Ovary (tissue), 9 donors: Measurements from ENCODE around the gene SMAD9. TPM values are rescaled to one million over a fixed set of nuclear protein-coding genes. Genes with fewer than 3 reads are reported as not detected.

ENCODE experiments used
- DNase-seq, 5 donors: peaks; one replicate each; pipeline ENCODE4 v3.0.0-alpha.2; 2019 to 2020
- H3K27ac ChIP-seq, 2 donors: fragments of 200-600 bp; one replicate each; pipeline versions ENCODE4 v1.5.1 to v1.8.0; 2019 to 2022
- H3K27me3 ChIP-seq: fragments of 200-600 bp; one replicate; pipeline ENCODE4 v1.8.0; 2022
- H3K36me3 ChIP-seq: fragments of 200-600 bp; sonication (generic); one replicate; pipeline ENCODE4 v1.5.1; 2019
- H3K4me1 ChIP-seq: one replicate; pipeline ENCODE4 v1.8.1; 2013; ENCODE audit warnings: mild to moderate bottlenecking, moderate library complexity; ENCODE audit not compliant: insufficient read depth
- H3K4me3 ChIP-seq: fragments of 200-600 bp; sonication (generic); one replicate; pipeline ENCODE4 v1.5.1; 2017
- H3K9me3 ChIP-seq, 2 donors: fragments of 200-600 bp in 1 of 2; sonication (generic) in 1 of 2; one replicate each; pipeline versions ENCODE4 v1.5.1 to v1.8.1; 2013 to 2019; ENCODE audit warnings: mild to moderate bottlenecking in 1 of 2, moderate library complexity in 1 of 2
- CTCF ChIP-seq, 3 donors: fragments of 450-650 bp in 2 of 3; fragments of 200-600 bp in 1 of 3; IDR thresholded peaks; one replicate each; pipeline versions ENCODE4 v1.5.1 to v1.8.0; 2016 to 2022; ENCODE audit warnings: antibody characterized with exemption in 3 of 3, mild to moderate bottlenecking in 1 of 3
- EP300 ChIP-seq: sonication (generic); formaldehyde crosslinking; IDR thresholded peaks from one replicate; pipeline ENCODE4 v1.6.1; 2017; ENCODE audit warnings: antibody characterized with exemption
- POLR2A ChIP-seq: fragments of 450-650 bp; IDR thresholded peaks from one replicate; pipeline ENCODE4 v1.6.1; 2017; ENCODE audit warnings: antibody characterized with exemption, mild to moderate bottlenecking, moderate library complexity
- WGBS, 3 donors: extraction: QIAGEN DNeasy Blood & Tissue Kit in 1 of 3; methylation state at CpG; one replicate each; pipeline versions ENCODE4 v1.1.5 to v1.1.7; 2013 to 2017; 5-methylcytosine and 5-hydroxymethylcytosine counted together
- intact Hi-C, 4 donors: fragments of 100-400 bp; cut with DNase I; formaldehyde crosslinking; loops; one replicate each; pipeline versions ENCODE4 v1.11.0 to v1.15.1; 2022 to 2023
- polyA plus RNA-seq, 2 donors: library from polyadenylated mRNA; stranded (reverse); fragments of 200-250 nt in 1 of 2; fragments of 350-450 nt in 1 of 2; fragmentation: Illumina TruSeq in 1 of 2; extraction: RNeasy Lipid Tissue Mini Kit (QIAGEN cat#74804) in 1 of 2; gene quantifications; one replicate each; pipeline ENCODE4 v1.2.3, GENCODE V29; 2013 to 2014
- total RNA-seq, 7 donors: library from RNA; depleted of rRNA in 2 of 7; stranded (reverse); fragments of >200 nt in 2 of 7; fragmentation: NEBNext Ultra II Directional in 3 of 7; extraction: Animal tissue kit (Norgen Biotek cat#: 25700) in 3 of 7; gene quantifications; one replicate each; pipeline versions ENCODE4 v1.1.0 to v1.2.4, GENCODE V29; 2016 to 2023
- donor health status: DM: no; HTN: no; CAD: no; lungs with moderate emphysema.
- donor health status: DM: no; HTN: no; CAD: no.
- donor health status: Bipolar disorder and iron deficiency.
- donor health status: DM: yes; HTN: yes; CAD: no.
- donor health status: DM: no; HTN: no; CAD: no.
- donor health status: DM: yes; HTN: yes; CAD: no.

Gene SMAD9
- total and polyA plus RNA-seq, 9 donors = 7.6 to 26.5 (median 11.7) TPM

DNA sequence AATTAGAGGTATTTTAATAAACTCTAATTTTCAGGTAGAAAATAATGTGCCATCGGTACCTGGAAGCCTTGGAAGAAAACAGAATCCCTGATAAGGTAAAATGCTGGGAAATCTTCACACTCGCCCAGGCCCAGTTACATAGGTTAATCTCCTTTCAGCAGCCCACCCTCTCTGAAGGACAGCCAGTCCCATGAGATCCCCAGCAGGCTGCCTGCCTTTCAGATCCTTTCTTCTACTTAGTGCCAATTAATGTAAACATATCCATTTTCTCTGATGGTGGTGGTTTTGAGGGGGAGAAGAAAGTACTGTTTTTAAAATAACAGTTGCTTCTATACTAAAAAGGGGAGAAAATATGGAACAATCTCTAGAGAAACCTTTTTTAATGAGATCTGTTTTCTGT, 12.2 kb downstream of the SMAD9 start:
- intact Hi-C loops = no loop called here
- 68 to 85% (median 75%) methylated on average over 2 of the region's 2 CpGs for WGBS, 3 donors
- Histone ChIP-seq H3K27me3 (no peaks in the 10 kb centered on the region), H3K36me3 (no peaks in the 10 kb centered on the region), H3K4me3 (no peak overlapping the region), H3K27ac (no peak overlapping the region), H3K9me3 (no peaks in the 10 kb centered on the region), H3K4me1 (no peaks in the 10 kb centered on the region)
- no peak for DNase-seq
- TF ChIP-seq EP300 (no peak), CTCF (IDR thresholded peaks at IDR 0.05) (no peak), POLR2A (no peak)

DNA sequence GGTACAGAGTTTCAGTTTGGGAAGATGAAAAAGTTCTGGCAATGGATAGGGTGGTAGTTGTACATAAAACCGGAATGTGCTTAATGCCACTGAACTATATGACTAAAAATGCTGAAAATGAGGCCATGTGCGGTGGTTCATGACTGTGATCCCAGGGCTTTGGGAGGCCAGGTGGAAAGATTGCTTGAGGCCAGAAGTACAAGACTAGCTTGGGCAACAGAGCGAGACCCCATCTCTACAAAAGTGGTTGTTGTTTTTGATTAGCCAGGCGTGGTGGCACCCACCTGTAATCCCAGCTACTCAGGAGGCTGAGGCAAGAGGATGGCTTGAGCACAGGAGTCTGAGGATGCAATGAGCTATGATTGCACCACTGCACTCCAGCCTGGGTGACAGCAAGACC, 12.8 kb downstream of the SMAD9 start:
- no peaks in the 10 kb centered on the region for H3K27me3 ChIP-seq
- intact Hi-C loops = no loop called here
- no peak for DNase-seq
- no peak overlapping the region for H3K27ac ChIP-seq
- WGBS, 3 donors = 94 to 98% (median 97%) methylated on average over 4 of the region's 4 CpGs
- TF ChIP-seq POLR2A = no peak
- TF ChIP-seq CTCF (IDR thresholded peaks at IDR 0.05) = no peak
- no peak for TF ChIP-seq EP300
- no peak overlapping the region for H3K4me3 ChIP-seq
- H3K36me3 ChIP-seq = no peaks in the 10 kb centered on the region
- H3K9me3 ChIP-seq = no peaks in the 10 kb centered on the region
- H3K4me1 ChIP-seq = no peaks in the 10 kb centered on the region

- TF ChIP-seq CTCF (IDR thresholded peaks at IDR 0.05) (no peak), POLR2A (no peak), EP300 (no peak)
- Histone ChIP-seq H3K4me1 (no peaks in the 10 kb centered on the region), H3K36me3 (no peaks in the 10 kb centered on the region), H3K27ac (no peak overlapping the region), H3K9me3 (no peaks in the 10 kb centered on the region), H3K27me3 (no peaks in the 10 kb centered on the region), H3K4me3 (no peak overlapping the region)
- 87 to 92% (median 87%) methylated on average over 5 of the region's 5 CpGs for whole genome bisulfite sequencing, 3 donors
- DNase-seq = no peak
- intact Hi-C loops = no loop called here
Measured at GRCh38 chr13:36905944-36906343, 14.1 kb downstream of the SMAD9 start.

GRCh38 chr13:36903925-36904595, 16.0 kb downstream of the SMAD9 start:
- TF ChIP-seq CTCF (IDR thresholded peaks at IDR 0.05) (no peak), POLR2A (no peak), EP300 (no peak)
- Histone ChIP-seq H3K27me3 (no peaks in the 10 kb centered on the region), H3K4me1 (no peaks in the 10 kb centered on the region), H3K9me3 (no peaks in the 10 kb centered on the region), H3K4me3 (no peak overlapping the region), H3K27ac (no peak overlapping the region), H3K36me3 (no peaks in the 10 kb centered on the region)
- 81 to 87% (median 83%) methylated on average over 8 of the region's 8 CpGs for WGBS, 3 donors
- intact Hi-C loops = no loop called here
- no peak for DNase-seq
